GM23248 (cell line): Measurements from ENCODE around the gene ENOX2.

Experiments
- EZH2 ChIP-seq: fragments of 200-600 bp; sonication (generic); IDR thresholded peaks from 2 replicates; pipeline ENCODE4 v1.6.1; 2018; ENCODE audit warnings: antibody characterized with exemption, mild to moderate bottlenecking; ENCODE audit not compliant: insufficient read depth, poor library complexity, severe bottlenecking
- EZH2phosphoT487 ChIP-seq: fragments of 200-600 bp; sonication (generic); IDR thresholded peaks from 2 replicates; pipeline ENCODE4 v1.6.1; 2018; ENCODE audit warnings: antibody characterized with exemption, moderate library complexity, mild to moderate bottlenecking, low read depth; ENCODE audit not compliant: insufficient read depth

- no peak for TF ChIP-seq EZH2
- TF ChIP-seq EZH2phosphoT487: no peak
These were observed 9.5 kb downstream of the ENOX2 start for GRCh38 chrX:130893356-130894085.
